Mesendoderm (in vitro differentiated cells): ENCODE results near the gene SARM1.

Source experiments
- DNase-seq: peaks from one replicate; pipeline ENCODE4 v3.0.0; 2013
- H2AK5ac ChIP-seq: 2 replicates; pipeline ENCODE4 v1.6.1; 2013; ENCODE audit warnings: low read length, inconsistent platforms
- H2BK120ac ChIP-seq: 2 replicates; pipeline ENCODE4 v1.6.1; 2013; ENCODE audit warnings: low read depth, mild to moderate bottlenecking, low read length, moderate library complexity, mixed read lengths
- H2BK15ac ChIP-seq: replicated peaks from 2 replicates; pipeline ENCODE4 v1.6.1; 2013; ENCODE audit warnings: low read depth, mild to moderate bottlenecking, moderate library complexity
- H2BK5ac ChIP-seq: 2 replicates; pipeline ENCODE4 v1.6.1; 2013; ENCODE audit warnings: low read length, inconsistent platforms
- H3K18ac ChIP-seq: 2 replicates; pipeline ENCODE4 v1.6.1; 2013; ENCODE audit warnings: mild to moderate bottlenecking, low read length, mixed read lengths
- H3K23ac ChIP-seq: one replicate; pipeline ENCODE4 v1.6.1; 2013; ENCODE audit warnings: low read length
- H3K27ac ChIP-seq: 2 replicates; pipeline ENCODE4 v1.5.1; 2013; ENCODE audit warnings: low read depth, mild to moderate bottlenecking, inconsistent platforms, low read length, moderate library complexity
- H3K27me3 ChIP-seq: 2 replicates; pipeline ENCODE4 v1.6.1; 2013; ENCODE audit warnings: low read length, control low read depth, mild to moderate bottlenecking, inconsistent platforms; ENCODE audit not compliant: insufficient read depth, poor library complexity
- H3K36me3 ChIP-seq: 2 replicates; pipeline ENCODE4 v1.6.1; 2013; ENCODE audit warnings: low read length, inconsistent platforms; ENCODE audit not compliant: control insufficient read depth, insufficient read depth
- H3K4ac ChIP-seq: one replicate; pipeline ENCODE4 v1.6.1; 2013; ENCODE audit warnings: low read depth, mild to moderate bottlenecking, low read length, moderate library complexity
- H3K4me1 ChIP-seq: 2 replicates; pipeline ENCODE4 v1.6.1; 2013; ENCODE audit warnings: low read depth, low read length, inconsistent platforms; ENCODE audit not compliant: control insufficient read depth
- H3K4me2 ChIP-seq: 2 replicates; pipeline ENCODE4 v1.6.1; 2013; ENCODE audit warnings: low read length
- H3K4me3 ChIP-seq: 2 replicates; pipeline ENCODE4 v1.5.1; 2013; ENCODE audit warnings: mild to moderate bottlenecking, low read length
- H3K56ac ChIP-seq: one replicate; pipeline ENCODE4 v1.6.1; 2013; ENCODE audit warnings: low read length
- H3K79me1 ChIP-seq: 2 replicates; pipeline ENCODE4 v1.6.1; 2013; ENCODE audit warnings: low read length, inconsistent platforms
- H3K79me2 ChIP-seq: 2 replicates; pipeline ENCODE4 v1.6.1; 2013; ENCODE audit warnings: mild to moderate bottlenecking, low read length; ENCODE audit not compliant: control insufficient read depth, insufficient read depth
- H3K9ac ChIP-seq: 2 replicates; pipeline ENCODE4 v1.6.1; 2013; ENCODE audit warnings: low read length, inconsistent platforms
- H4K5ac ChIP-seq: one replicate; pipeline ENCODE4 v1.6.1; 2013; ENCODE audit warnings: low read length
- H4K8ac ChIP-seq: one replicate; pipeline ENCODE4 v1.6.1; 2013; ENCODE audit warnings: low read depth, mild to moderate bottlenecking, control low read depth, low read length, moderate library complexity
- WGBS: extraction: QIAGEN DNeasy Blood & Tissue Kit; methylation state at CpG from one replicate; pipeline ENCODE4 v1.1.7; 2013; ENCODE audit warnings: low lambda C conversion rate, missing lambda C conversion rate; ENCODE audit not compliant: insufficient coverage; ENCODE audit errors: extremely low coverage; 5-methylcytosine and 5-hydroxymethylcytosine counted together

Gene SARM1

DNA sequence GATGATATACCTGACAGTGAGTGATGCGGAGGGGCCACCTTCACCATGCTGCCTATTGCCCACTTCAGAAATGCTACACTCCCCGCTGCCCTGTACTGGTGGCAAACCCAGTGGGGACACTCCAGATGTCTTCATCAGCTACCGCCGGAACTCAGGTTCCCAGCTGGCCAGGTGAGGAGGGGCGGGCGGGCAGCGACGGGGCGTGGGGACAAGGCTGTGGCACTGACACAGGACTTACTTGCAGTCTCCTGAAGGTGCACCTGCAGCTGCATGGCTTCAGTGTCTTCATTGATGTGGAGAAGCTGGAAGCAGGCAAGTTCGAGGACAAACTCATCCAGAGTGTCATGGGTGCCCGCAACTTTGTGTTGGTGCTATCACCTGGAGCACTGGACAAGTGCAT, 16.6 kb downstream of the SARM1 start:
- no peak overlapping the region for H3K4me3 ChIP-seq
- no peak overlapping the region for H3K27ac ChIP-seq
- H3K18ac ChIP-seq, result no peak overlapping the region
- H3K4me2 ChIP-seq, result no peak overlapping the region
- WGBS, result no CpG with 5 or more reads among the region's 11 CpGs
- H2AK5ac ChIP-seq, result no peak overlapping the region
- H3K27me3 ChIP-seq, result peaks cover 2% of the 10 kb centered on the region
- no peak overlapping the region for H3K56ac ChIP-seq
- H3K9ac ChIP-seq, result no peak overlapping the region
- DNase-seq, result no peak
- H3K23ac ChIP-seq, result no peak overlapping the region
- H4K5ac ChIP-seq, result no peak overlapping the region
- H3K36me3 ChIP-seq, result no peaks in the 10 kb centered on the region
- no peaks in the 10 kb centered on the region for H3K4me1 ChIP-seq
- H2BK15ac ChIP-seq, result no peak overlapping the region
- H3K79me2 ChIP-seq, result no peaks in the 10 kb centered on the region
- no peak overlapping the region for H2BK120ac ChIP-seq
- no peak overlapping the region for H2BK5ac ChIP-seq
- no peak overlapping the region for H3K4ac ChIP-seq
- H3K79me1 ChIP-seq, result no peaks in the 10 kb centered on the region
- H4K8ac ChIP-seq, result no peak overlapping the region

DNA sequence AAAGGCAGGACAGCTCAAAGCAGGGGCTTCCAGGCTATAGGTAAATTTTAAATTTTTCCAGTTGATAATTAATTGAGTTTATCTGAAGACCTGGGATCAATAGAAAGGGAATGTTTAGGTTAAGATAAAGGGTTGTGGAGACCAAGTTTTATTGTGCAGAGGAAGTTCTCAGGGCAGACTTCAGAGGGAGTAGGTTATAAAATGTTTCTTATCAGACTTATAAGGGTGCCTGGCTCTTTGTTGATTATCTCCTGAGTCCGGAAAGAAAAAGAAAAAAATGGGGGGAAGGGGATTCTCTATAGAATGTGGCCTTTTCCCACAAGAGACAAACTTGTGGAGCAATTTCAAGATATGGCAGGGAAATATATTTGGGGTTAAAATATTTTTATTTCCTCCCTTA, 18.6 kb downstream of the SARM1 start:
- Histone ChIP-seq H2BK120ac (no peak overlapping the region), H3K4me2 (no peak overlapping the region), H3K4me3 (no peak overlapping the region), H4K8ac (no peak overlapping the region), H2BK5ac (no peak overlapping the region), H3K4me1 (peaks cover 11% of the 10 kb centered on the region), H3K36me3 (no peaks in the 10 kb centered on the region), H3K18ac (no peak overlapping the region), H3K79me2 (no peaks in the 10 kb centered on the region), H3K9ac (no peak overlapping the region), H3K4ac (no peak overlapping the region), H3K27me3 (peaks cover 2% of the 10 kb centered on the region), H3K27ac (no peak overlapping the region), H2BK15ac (no peak overlapping the region), H2AK5ac (no peak overlapping the region), H3K79me1 (no peaks in the 10 kb centered on the region), H4K5ac (no peak overlapping the region), H3K56ac (no peak overlapping the region), H3K23ac (no peak overlapping the region)
- no CpG with 5 or more reads among the region's 1 CpG for WGBS
- no peak for DNase-seq

DNA sequence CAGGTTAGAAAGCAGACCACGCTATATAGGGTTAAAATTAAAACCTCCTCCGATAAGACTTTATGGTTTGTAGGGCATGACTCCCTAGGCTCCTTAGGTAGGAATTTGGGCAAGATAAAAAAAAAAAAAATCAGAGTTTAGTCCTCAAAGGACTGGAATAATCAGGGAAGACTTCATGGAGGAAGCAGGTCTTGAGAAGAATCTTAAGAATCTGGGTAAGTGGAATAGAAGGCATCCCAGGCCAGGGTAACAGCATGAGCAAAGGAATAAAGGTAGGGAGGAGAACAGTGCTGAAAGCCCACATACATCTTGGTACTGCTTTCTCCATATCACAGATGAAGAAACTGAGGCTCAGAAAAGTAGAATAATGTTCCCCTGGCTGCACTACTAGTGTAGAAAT, 19.1 kb downstream of the SARM1 start:
- no peak for DNase-seq
- H2BK15ac ChIP-seq, result no peak overlapping the region
- no peak overlapping the region for H3K18ac ChIP-seq
- H3K36me3 ChIP-seq, result no peaks in the 10 kb centered on the region
- no peak overlapping the region for H3K4ac ChIP-seq
- no peak overlapping the region for H3K27ac ChIP-seq
- no peak overlapping the region for H2BK5ac ChIP-seq
- H4K8ac ChIP-seq, result no peak overlapping the region
- no peak overlapping the region for H3K4me3 ChIP-seq
- no peak overlapping the region for H3K23ac ChIP-seq
- H4K5ac ChIP-seq, result no peak overlapping the region
- peaks cover 14% of the 10 kb centered on the region for H3K4me1 ChIP-seq
- H3K27me3 ChIP-seq, result no peaks in the 10 kb centered on the region
- WGBS, result no CpG with 5 or more reads among the region's 2 CpGs
- no peak overlapping the region for H2AK5ac ChIP-seq
- H3K9ac ChIP-seq, result no peak overlapping the region
- H2BK120ac ChIP-seq, result no peak overlapping the region
- no peaks in the 10 kb centered on the region for H3K79me2 ChIP-seq
- no peak overlapping the region for H3K4me2 ChIP-seq
- H3K56ac ChIP-seq, result no peak overlapping the region
- no peaks in the 10 kb centered on the region for H3K79me1 ChIP-seq

DNA sequence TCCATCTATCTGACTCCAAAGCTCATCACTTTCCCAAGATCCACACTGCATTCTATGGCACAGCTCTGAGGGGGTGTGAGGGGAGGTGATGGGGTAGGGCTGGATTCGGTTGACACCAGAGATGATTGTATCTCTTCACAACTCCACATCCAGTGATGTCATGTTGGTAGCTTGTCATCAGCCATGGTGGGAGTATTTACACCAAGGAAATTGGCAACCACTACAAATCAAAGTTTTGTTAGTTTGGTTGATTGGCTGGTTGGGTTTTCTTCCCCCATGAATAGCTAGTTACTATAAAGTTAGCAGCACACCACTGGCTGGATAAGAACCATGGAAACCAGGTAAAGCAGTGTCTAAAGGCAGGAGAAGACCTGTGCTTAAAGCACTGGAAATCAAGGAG, 19.5 kb downstream of the SARM1 start:
- Histone ChIP-seq H3K4me2 (no peak overlapping the region), H3K4me3 (no peak overlapping the region), H3K18ac (no peak overlapping the region), H3K27me3 (no peaks in the 10 kb centered on the region), H3K27ac (no peak overlapping the region), H3K36me3 (no peaks in the 10 kb centered on the region), H2BK5ac (no peak overlapping the region), H3K56ac (no peak overlapping the region), H3K9ac (no peak overlapping the region), H3K4me1 (peaks cover 19% of the 10 kb centered on the region), H4K5ac (no peak overlapping the region), H2BK15ac (no peak overlapping the region), H4K8ac (no peak overlapping the region), H3K4ac (no peak overlapping the region), H2BK120ac (no peak overlapping the region), H3K79me1 (no peaks in the 10 kb centered on the region), H2AK5ac (no peak overlapping the region), H3K79me2 (no peaks in the 10 kb centered on the region), H3K23ac (no peak overlapping the region)
- no peak for DNase-seq
- no CpG with 5 or more reads among the region's 1 CpG for WGBS

DNA sequence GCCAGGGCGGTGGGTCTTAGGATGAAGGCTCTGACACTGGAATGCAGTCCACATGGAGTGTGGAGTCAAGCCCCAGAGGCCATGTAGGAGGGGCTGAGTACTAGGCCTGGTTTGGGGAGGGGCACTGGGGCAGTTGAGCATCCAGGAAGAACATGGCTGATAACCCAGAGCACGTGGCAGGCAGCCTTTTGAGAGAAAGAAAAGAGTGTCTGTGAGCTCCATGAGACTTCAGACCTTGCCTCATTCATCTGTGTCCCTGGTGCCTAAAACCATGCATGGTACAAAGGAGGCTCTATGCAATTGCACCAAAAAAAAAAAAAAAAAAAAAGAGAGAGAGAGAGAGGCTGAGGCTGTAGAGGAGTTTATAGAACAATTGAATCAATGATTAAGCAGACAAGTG, 19.9 kb downstream of the SARM1 start:
- H3K36me3 ChIP-seq, result no peaks in the 10 kb centered on the region

DNA sequence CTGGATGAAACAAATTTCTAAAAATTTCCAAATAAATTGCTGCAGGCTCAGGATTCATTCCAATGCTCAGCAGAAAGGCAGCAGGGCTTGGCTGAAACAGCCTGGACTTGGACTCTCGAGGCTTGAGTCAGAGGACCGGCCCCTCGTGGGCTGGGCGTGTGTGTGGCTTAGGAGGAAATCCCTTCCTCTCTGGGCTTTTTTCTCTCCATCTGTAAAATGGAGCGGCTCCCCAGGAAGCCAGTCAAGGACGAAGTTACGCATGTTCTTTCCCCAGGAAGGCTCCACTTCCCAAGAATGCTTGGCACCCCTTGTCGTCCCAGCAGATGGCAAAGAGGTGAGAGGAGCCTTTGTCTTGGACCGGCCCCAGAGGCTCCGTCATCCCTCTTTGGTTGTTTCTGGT, 21.0 kb downstream of the SARM1 start:
- no peak overlapping the region for H2BK5ac ChIP-seq
- no peaks in the 10 kb centered on the region for H3K79me1 ChIP-seq
- H3K18ac ChIP-seq, result no peak overlapping the region
- no peak overlapping the region for H2BK120ac ChIP-seq
- no peak overlapping the region for H3K23ac ChIP-seq
- no CpG with 5 or more reads among the region's 10 CpGs for WGBS
- H3K36me3 ChIP-seq, result no peaks in the 10 kb centered on the region
- H3K4me1 ChIP-seq, result peaks cover 22% of the 10 kb centered on the region
- H3K4me2 ChIP-seq, result no peak overlapping the region
- no peak overlapping the region for H2AK5ac ChIP-seq
- H3K4me3 ChIP-seq, result no peak overlapping the region
- no peak overlapping the region for H3K4ac ChIP-seq
- no peaks in the 10 kb centered on the region for H3K79me2 ChIP-seq
- no peak overlapping the region for H3K9ac ChIP-seq
- no peaks in the 10 kb centered on the region for H3K27me3 ChIP-seq
- no peak for DNase-seq
- no peak overlapping the region for H3K56ac ChIP-seq
- no peak overlapping the region for H4K8ac ChIP-seq
- H2BK15ac ChIP-seq, result no peak overlapping the region
- H3K27ac ChIP-seq, result no peak overlapping the region
- no peak overlapping the region for H4K5ac ChIP-seq

More for the DNA sequence above, 19.9 kb downstream of the SARM1 start:
- DNase-seq, result no peak
- H3K4me1 ChIP-seq, result peaks cover 19% of the 10 kb centered on the region
- no peak overlapping the region for H3K4me3 ChIP-seq
- WGBS, result no CpG with 5 or more reads among the region's 2 CpGs
- H3K27me3 ChIP-seq, result no peaks in the 10 kb centered on the region
- no peak overlapping the region for H3K27ac ChIP-seq
- no peak overlapping the region for H2BK15ac ChIP-seq
- H3K79me1 ChIP-seq, result no peaks in the 10 kb centered on the region
- no peak overlapping the region for H3K4me2 ChIP-seq
- H3K4ac ChIP-seq, result no peak overlapping the region
- no peak overlapping the region for H3K56ac ChIP-seq
- no peak overlapping the region for H2BK5ac ChIP-seq
- H3K18ac ChIP-seq, result no peak overlapping the region
- no peaks in the 10 kb centered on the region for H3K79me2 ChIP-seq
- no peak overlapping the region for H2BK120ac ChIP-seq
- H2AK5ac ChIP-seq, result no peak overlapping the region
- H3K9ac ChIP-seq, result no peak overlapping the region
- no peak overlapping the region for H4K5ac ChIP-seq
- H4K8ac ChIP-seq, result no peak overlapping the region
- H3K23ac ChIP-seq, result no peak overlapping the region
